PC-9 (cell line): ENCODE measurements around the gene ANKRD17.

Experiments
- CTCF ChIP-seq: fragments of 200-600 bp; sonication (generic); conservative IDR thresholded peaks from 2 replicates; pipeline ENCODE4 v1.6.1; 2017; ENCODE audit warnings: mixed run types, antibody characterized with exemption, mild to moderate bottlenecking, moderate library complexity
- EZH2 ChIP-seq: fragments of 200-600 bp; sonication (generic); IDR thresholded peaks from 2 replicates; pipeline ENCODE4 v1.8.0; 2017; ENCODE audit warnings: antibody characterized with exemption, low read depth

GRCh38 chr4:73194064-73194463, 64.5 kb downstream of the ANKRD17 start:
- TF ChIP-seq EZH2, result no peak
- TF ChIP-seq CTCF, result no peak
